ENCODE results near the gene PNPLA4. TPM values are rescaled to one million over a fixed set of nuclear protein-coding genes. Genes with fewer than 3 reads are reported as not detected.

Gene PNPLA4
- total and polyA plus RNA-seq, 2 of the 4 experiments (the other 2 are of a cell fraction) = 14.3 to 15.7 TPM

- H3K4ac ChIP-seq (ENCODE audit: low read depth, low read length) = no peak overlapping the region
- H4K20me1 ChIP-seq (ENCODE audit: insufficient read depth, low read length) = no peaks in the 10 kb centered on the region
- no peak overlapping the region for H4K91ac ChIP-seq (ENCODE audit: insufficient read depth, low read depth, low read length)
- no peaks in the 10 kb centered on the region for H3K4me1 ChIP-seq (ENCODE audit: control insufficient read depth, insufficient read depth, low read length)
- dilution Hi-C loops (cut with HindIII; ENCODE audit: low sequenced_read_pairs, unreplicated experiment) = no loop called here
- no peaks in the 10 kb centered on the region for H3K9me1 ChIP-seq (ENCODE audit: insufficient read depth, low read length)
- no TSS peak for BruUV-seq (replicated peaks)
- intact Hi-C loops (cut with micrococcal nuclease) = no loop called here
- H2AK9ac ChIP-seq (replicated peaks; ENCODE audit: low read depth, low read length, poor library complexity) = no peak overlapping the region
- H3K27me3 ChIP-seq (ENCODE audit: control insufficient read depth, insufficient read depth, low read length) = no peaks in the 10 kb centered on the region
- H2AFZ ChIP-seq (replicated peaks; ENCODE audit: low read length, poor library complexity) = no peak overlapping the region
- H3K18ac ChIP-seq (ENCODE audit: low read depth, low read length) = no peak overlapping the region
- ATAC-seq (ENCODE audit: low read depth) = no peak
- CTCF ChIA-PET = no interaction called here
- POLR2A ChIA-PET (ENCODE audit: unreplicated experiment) = no interaction called here
- no peak overlapping the region for H2BK20ac ChIP-seq (ENCODE audit: low read depth, low read length)
- no peak overlapping the region for H3K4me2 ChIP-seq (ENCODE audit: low read depth, low read length)
- no CpG with 5 or more reads among the region's 6 CpGs for WGBS, 2 experiments (ENCODE audit: extremely low coverage in 2 of 2, insufficient read length in 1 of 2)
- no peaks in the 10 kb centered on the region for H3K79me1 ChIP-seq (ENCODE audit: low read depth in 1 of 2, low read length in 2 of 2)
- H2BK120ac ChIP-seq (ENCODE audit: low read depth, low read length) = no peak overlapping the region
- in situ Hi-C loops (cut with MboI; ENCODE audit: low sequenced_read_pairs) = no loop called here
- no peak overlapping the region for H3K27ac ChIP-seq (ENCODE audit: insufficient read depth, low read length)
- H2AK5ac ChIP-seq (ENCODE audit: low read depth, low read length) = no peak overlapping the region
- no peak overlapping the region for H3K56ac ChIP-seq (ENCODE audit: extremely low read depth, insufficient read depth, low read length)
- no peak for DNase-seq
- H3K9me3 ChIP-seq (ENCODE audit: control insufficient read depth, insufficient read depth, low read length) = no peaks in the 10 kb centered on the region; the same call in 1 of the 2 replicates
- H4K5ac ChIP-seq (ENCODE audit: low read depth, low read length) = no peak overlapping the region
- no peak overlapping the region for H3K9ac ChIP-seq (ENCODE audit: low read depth, low read length)
- no peak overlapping the region for H4K8ac ChIP-seq (ENCODE audit: low read depth in 2 of 2, low read length in 2 of 2)
- H3K36me3 ChIP-seq (ENCODE audit: control insufficient read depth, insufficient read depth, low read length) = no peaks in the 10 kb centered on the region
- H2BK5ac ChIP-seq (ENCODE audit: low read depth, low read length, poor library complexity, severe bottlenecking) = no peak overlapping the region
- no peak overlapping the region for H3K4me3 ChIP-seq (ENCODE audit: insufficient read depth, low read depth, low read length)
- no peak overlapping the region for H2BK15ac ChIP-seq (ENCODE audit: low read depth, low read length)
- no peak overlapping the region for H3K14ac ChIP-seq (replicated peaks; ENCODE audit: low read depth, low read length)
- no peak overlapping the region for H3K23ac ChIP-seq (ENCODE audit: low read depth, low read length)
- TF ChIP-seq NFE2L2 (IDR thresholded peaks at IDR 0.05; ENCODE audit: low read depth, low read length) = no peak
- no peak for TF ChIP-seq CEBPB (IDR thresholded peaks at IDR 0.05; ENCODE audit: low read depth, low read length)
- no peak for TF ChIP-seq SMC3 (IDR thresholded peaks at IDR 0.05; ENCODE audit: low read depth, low read length)
- TF ChIP-seq CHD1 (IDR thresholded peaks at IDR 0.05; ENCODE audit: low read depth, low read length) = no peak
- no peak for TF ChIP-seq BHLHE40 (IDR thresholded peaks at IDR 0.05; ENCODE audit: low read depth, low read length)
- no peak for TF ChIP-seq FOS (IDR thresholded peaks at IDR 0.05; ENCODE audit: low read depth, low read length)
- TF ChIP-seq POLR2A (IDR thresholded peaks at IDR 0.05; ENCODE audit: low read depth, low read length) = no peak
- TF ChIP-seq MXI1 (IDR thresholded peaks at IDR 0.05; ENCODE audit: borderline replicate concordance, low read depth, low read length) = no peak
- no peak for TF ChIP-seq RFX5 (IDR thresholded peaks at IDR 0.05; ENCODE audit: low read depth, low read length)
- TF ChIP-seq USF2 (IDR thresholded peaks at IDR 0.05; ENCODE audit: low read depth, low read length) = no peak
- no peak for TF ChIP-seq RAD21 (IDR thresholded peaks at IDR 0.05; ENCODE audit: low read length)
These were observed 16.5 kb upstream of the PNPLA4 start for GRCh38 chrX:7943600-7944245.
